Stimulated activated CD8-positive, alpha-beta memory T cell treated with anti-CD3 and anti-CD28 coated beads, Interleukin-12 subunit alpha, Interleukin-12 subunit beta, amount 100 ng/mL, for 4 hours (primary cell): ENCODE results near the gene SLC36A1.

ENCODE experiments used
- DNase-seq: peaks from one replicate; pipeline ENCODE4 v3.0.0-alpha.2; 2020; ENCODE audit warnings: low read depth

Gene SLC36A1

GRCh38 chr5:151451626-151452520 is 4.5 kb downstream of the SLC36A1 start:
- no peak for DNase-seq

GRCh38 chr5:151454166-151454565 is 6.8 kb downstream of the SLC36A1 start:
- DNase-seq = no peak

GRCh38 chr5:151454889-151455288 is 7.5 kb downstream of the SLC36A1 start:
- DNase-seq = no peak

DNA sequence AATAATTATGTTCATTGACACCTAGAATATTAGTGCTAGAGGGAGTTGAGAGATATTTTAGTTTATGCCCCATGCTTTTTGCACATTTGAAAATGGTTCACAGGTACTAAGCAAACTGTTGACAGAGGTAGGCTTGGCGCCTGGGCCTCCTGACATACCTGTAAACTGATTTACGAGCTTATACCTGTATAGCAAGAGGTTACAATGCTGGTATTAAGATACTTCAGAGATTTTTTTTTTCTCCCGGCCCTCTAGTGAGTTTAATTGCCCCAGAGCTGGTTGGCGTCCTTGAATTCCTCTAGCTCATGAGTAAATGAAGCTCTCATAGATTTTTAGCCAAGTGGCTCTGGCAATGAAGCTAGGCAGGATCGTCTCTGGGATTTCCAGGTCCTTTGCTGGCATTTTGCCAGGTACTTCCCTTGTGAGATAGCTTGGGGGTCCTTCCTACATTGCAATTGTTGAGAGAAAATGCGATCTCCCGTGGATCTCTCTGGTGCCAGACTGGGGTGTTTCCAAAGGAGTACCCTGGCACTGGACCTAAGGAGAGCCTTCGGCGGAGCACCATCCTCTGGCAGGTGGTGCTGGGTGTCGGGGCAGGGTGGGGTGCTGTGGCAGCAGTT is 9.0 kb downstream of the SLC36A1 start:
- DNase-seq = no peak

DNA sequence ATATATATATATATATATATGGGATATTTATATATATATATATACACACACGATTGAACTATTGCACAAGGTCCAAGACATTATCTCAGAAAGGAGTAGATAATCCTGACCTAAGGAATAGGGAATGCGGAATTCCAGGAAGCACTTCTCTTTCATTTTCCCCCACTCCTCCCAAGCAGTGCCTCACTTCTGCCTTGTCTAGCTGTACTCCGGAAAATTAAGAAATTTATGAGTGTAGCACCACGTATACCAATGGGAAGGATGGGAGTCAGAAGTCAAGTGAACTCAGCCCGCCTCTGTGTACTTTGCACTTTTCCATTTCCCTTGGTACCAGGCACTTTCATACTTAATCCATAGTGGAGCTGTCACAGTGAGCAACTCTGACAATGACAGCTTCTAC is 10.9 kb downstream of the SLC36A1 start:
- no peak for DNase-seq

- no peak for DNase-seq
These were observed 12.4 kb downstream of the SLC36A1 start for GRCh38 chr5:151459680-151460324.

DNA sequence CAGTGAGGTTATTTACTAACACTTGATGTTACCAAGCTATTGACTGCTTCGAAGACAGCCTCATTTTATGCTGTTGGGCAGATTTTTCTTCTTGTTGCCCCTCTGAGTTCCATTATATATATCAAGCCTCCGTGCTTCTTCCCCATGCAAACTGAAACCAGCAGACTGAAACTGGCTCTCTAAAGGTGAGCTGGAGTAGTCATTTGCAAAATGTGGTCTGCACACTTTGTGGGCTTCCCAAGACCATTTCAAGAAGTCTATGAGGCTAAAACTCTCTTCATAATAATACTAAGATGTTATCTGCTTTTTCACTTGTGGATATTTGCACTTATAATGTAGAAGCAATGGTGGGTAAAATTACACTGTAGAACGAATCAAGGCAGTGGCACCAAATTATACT is 13.9 kb downstream of the SLC36A1 start:
- DNase-seq = no peak

- no peak for DNase-seq
These were observed 16.0 kb downstream of the SLC36A1 start for GRCh38 chr5:151463137-151464029.

- no peak for DNase-seq
These were observed 16.7 kb downstream of the SLC36A1 start for GRCh38 chr5:151464101-151464500.

DNA sequence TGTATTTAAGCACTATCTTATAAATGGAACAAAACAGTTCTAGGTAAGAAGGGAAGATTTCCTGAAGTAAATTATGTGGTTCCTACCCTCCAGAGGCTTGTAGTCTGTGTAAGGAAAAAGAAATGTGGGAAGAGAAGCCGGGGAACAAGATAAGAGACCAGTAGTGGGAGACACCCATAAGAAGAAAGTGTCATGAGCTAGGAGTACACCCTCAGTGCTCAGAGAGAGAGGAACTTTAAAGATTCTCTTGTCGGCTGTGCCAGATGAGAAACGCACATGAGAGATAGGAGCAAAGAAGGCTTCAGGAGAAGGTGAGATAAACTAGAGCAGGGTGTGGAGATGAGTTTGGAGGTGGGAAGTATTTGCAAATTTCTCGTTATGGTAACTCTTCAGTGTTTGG is 18.1 kb downstream of the SLC36A1 start:
- no peak for DNase-seq

DNA sequence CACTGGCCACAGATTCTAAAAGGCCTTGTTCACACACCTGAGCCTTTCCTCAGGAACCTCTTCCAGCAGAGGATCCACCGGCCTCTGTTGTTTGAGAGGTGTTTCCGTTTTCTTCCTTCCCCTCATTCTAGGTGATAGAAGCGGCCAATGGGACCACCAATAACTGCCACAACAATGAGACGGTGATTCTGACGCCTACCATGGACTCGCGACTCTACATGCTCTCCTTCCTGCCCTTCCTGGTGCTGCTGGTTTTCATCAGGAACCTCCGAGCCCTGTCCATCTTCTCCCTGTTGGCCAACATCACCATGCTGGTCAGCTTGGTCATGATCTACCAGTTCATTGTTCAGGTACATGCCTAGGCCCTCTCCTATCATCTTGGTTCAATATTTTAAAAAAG is 20.2 kb downstream of the SLC36A1 start:
- DNase-seq = no peak

- DNase-seq = no peak
These were observed 22.0 kb downstream of the SLC36A1 start for GRCh38 chr5:151469386-151469785.

GRCh38 chr5:151469992-151470391 is 22.6 kb downstream of the SLC36A1 start:
- no peak for DNase-seq

GRCh38 chr5:151470439-151470838 is 23.0 kb downstream of the SLC36A1 start:
- no peak for DNase-seq

GRCh38 chr5:151471276-151471675 is 23.9 kb downstream of the SLC36A1 start:
- no peak for DNase-seq

GRCh38 chr5:151474799-151475198 is 27.4 kb downstream of the SLC36A1 start:
- DNase-seq = no peak

GRCh38 chr5:151475388-151475787 is 28.0 kb downstream of the SLC36A1 start:
- DNase-seq = no peak

- no peak for DNase-seq
These were observed 28.6 kb downstream of the SLC36A1 start for GRCh38 chr5:151476016-151476415.

DNA sequence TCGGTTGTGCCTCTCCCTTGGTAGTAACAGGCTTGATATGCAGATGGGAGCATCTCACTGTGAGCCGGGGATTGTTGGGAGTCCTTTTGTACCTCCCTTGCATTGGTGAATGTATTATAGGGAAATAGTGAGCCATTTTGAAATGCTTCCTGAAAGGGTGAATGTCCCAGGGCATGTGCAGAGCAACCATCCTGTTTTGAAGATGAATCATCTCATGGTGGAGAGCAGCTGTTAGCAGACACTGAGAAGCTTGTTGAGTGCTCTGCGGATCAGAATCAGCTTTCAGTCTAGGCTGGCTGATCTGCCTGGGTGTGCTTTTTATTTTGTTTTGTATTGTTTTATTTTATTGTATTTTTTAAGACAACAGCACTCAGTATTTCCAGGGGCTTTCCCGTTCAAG is 29.7 kb downstream of the SLC36A1 start:
- no peak for DNase-seq

DNA sequence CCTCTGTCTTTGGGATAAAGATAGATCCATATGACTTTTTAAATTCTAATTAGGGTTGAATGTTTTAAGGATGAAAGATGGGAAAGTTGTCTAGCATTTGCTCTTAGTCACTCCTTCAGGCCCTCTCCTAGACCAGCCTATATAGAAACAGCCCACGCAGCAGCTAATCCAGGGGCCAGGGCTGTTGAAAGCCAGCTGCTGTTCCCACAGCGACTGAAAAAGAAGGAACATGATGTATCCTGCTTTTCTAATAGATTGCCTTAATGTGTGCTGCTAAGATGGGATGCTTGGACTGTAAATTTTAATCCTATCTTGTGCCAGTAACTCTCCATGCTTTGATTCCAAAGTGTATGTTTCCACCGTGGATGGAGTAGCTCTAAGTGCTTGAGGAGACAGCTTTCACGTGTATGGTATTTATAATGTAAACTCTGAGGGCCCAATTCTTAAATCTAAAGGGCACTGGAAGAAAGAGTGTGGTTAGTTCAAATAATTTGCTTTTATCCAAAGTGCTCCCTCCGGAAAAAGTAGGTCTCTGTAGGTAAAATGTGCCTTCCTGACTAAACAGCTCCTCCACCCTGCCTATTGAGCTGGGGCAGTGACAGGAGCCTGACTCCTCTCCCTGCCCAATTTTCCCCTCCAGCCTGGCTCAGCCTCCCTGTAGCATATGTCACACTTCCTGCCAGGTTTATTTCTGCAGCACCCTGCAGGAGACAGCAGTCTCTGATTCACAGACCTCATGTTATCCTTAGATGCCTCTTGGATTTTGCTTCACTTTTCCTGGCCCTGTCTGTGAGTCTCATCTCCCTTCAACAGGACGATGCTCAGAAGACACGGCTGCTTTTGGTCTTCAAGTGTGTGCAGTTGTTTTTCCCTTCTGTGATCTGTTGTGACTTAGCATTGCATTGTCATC is 33.2 kb downstream of the SLC36A1 start:
- DNase-seq = no peak

GRCh38 chr5:151483176-151483575 is 35.8 kb downstream of the SLC36A1 start:
- no peak for DNase-seq
